Stimulated activated CD4-positive, alpha-beta T cell treated with anti-CD3 and anti-CD28 coated beads, Interleukin-15, amount 100 ng/mL, for 1 hour (primary cell): ENCODE data around the gene GABRG3.

Source experiments
- DNase-seq, 2 donors: peaks; one replicate each; pipeline ENCODE4 v3.0.0-alpha.2; 2020; ENCODE audit warnings: low read depth in 1 of 2, low spot score in 1 of 2

GABRG3 gene

GRCh38 chr15:27238707-27239423 lies 267.9 kb downstream of the GABRG3 start:
- no peak for DNase-seq

- no peak for DNase-seq
Observed at GRCh38 chr15:27241943-27242342, 271.0 kb downstream of the GABRG3 start.

- DNase-seq, result no peak
Observed at GRCh38 chr15:27244047-27244446, 273.1 kb downstream of the GABRG3 start.

- DNase-seq, result no peak
Observed at GRCh38 chr15:27248251-27248650, 277.3 kb downstream of the GABRG3 start.

- DNase-seq, result no peak
Observed at GRCh38 chr15:27249046-27249759, 278.2 kb downstream of the GABRG3 start.

- DNase-seq, result no peak
Observed at GRCh38 chr15:27249760-27250109, 278.8 kb downstream of the GABRG3 start.

GRCh38 chr15:27250223-27250622 lies 279.2 kb downstream of the GABRG3 start:
- no peak for DNase-seq

- DNase-seq, result no peak
Observed at GRCh38 chr15:27254055-27254454, 283.1 kb downstream of the GABRG3 start.

- DNase-seq, result no peak
Observed at GRCh38 chr15:27254801-27255200, 283.8 kb downstream of the GABRG3 start.

- DNase-seq, result no peak
Observed at GRCh38 chr15:27256446-27256845, 285.5 kb downstream of the GABRG3 start.

- no peak for DNase-seq
Observed at GRCh38 chr15:27258287-27258686, 287.3 kb downstream of the GABRG3 start.

- DNase-seq, result no peak
Observed at GRCh38 chr15:27260523-27260922, 289.5 kb downstream of the GABRG3 start.

GRCh38 chr15:27268923-27269322 lies 297.9 kb downstream of the GABRG3 start:
- DNase-seq, result no peak

- DNase-seq, result no peak
Observed at GRCh38 chr15:27271258-27271657, 300.3 kb downstream of the GABRG3 start.

GRCh38 chr15:27272427-27272826 lies 301.4 kb downstream of the GABRG3 start:
- DNase-seq, result no peak

- no peak for DNase-seq
Observed at GRCh38 chr15:27273506-27273905, 302.5 kb downstream of the GABRG3 start.

- no peak for DNase-seq
Observed at GRCh38 chr15:27278761-27279160, 307.8 kb downstream of the GABRG3 start.

- no peak for DNase-seq
Observed at GRCh38 chr15:27292641-27293040, 321.7 kb downstream of the GABRG3 start.

GRCh38 chr15:27293607-27294006 lies 322.6 kb downstream of the GABRG3 start:
- DNase-seq, result no peak

- DNase-seq, result no peak
Observed at GRCh38 chr15:27317736-27318135, 346.8 kb downstream of the GABRG3 start.

- DNase-seq, result no peak
Observed at GRCh38 chr15:27323801-27324200, 352.8 kb downstream of the GABRG3 start.

- DNase-seq, result no peak
Observed at GRCh38 chr15:27324886-27325615, 354.1 kb downstream of the GABRG3 start.
